HG02981 (cell line): Measurements from ENCODE around the gene PHC1.
A peak's percentile ranks its signal among the peaks of the same experiment; 100 is the strongest.
"Not testable (repeated sequence)": the region's sequence is repeated elsewhere in the genome, so short reads cannot be mapped to it uniquely, and the experiment has no call there.

Source experiments
- ATAC-seq: cut with Tn5 transposase; IDR thresholded peaks from one replicate; pipeline ENCODE4 v1.9.1; 2021; ENCODE audit warnings: mild to moderate bottlenecking, moderate library complexity; ENCODE audit not compliant: unreplicated experiment

PHC1 gene

DNA sequence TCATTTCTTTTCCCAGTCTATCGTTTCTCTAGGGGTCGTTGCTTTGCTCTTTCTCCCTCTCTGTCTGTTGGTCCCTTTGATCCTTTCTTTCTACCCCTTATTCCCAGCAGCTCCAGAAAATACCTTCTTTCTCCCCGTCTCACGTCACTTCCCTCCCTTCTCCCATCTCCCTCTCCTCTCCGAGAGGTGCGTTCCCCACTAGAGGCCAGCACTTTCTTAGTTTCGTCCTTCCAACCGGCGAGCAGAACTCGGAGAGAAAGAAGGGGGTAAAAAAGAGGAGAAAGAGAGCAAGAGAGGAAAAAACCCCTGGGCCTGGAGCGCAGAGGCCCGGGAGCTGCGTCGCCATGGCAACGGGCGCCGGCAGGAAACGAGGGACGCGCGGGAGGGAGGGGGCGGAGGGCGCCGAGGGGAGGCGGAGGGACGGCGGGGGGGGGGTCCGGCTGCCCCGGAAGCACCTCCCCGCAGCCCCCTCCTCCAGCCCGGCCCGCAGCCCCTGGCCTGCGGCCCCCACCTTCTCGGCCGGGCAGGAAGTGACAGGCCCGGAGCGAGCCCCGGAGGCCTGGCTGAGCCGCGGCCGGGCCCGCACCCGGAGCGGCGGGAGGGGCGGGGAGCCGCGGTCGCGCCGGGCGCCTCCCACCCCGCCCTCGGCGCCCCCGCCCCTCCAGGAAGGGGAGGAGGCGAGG lies at the start of gene PHC1:
PHC1 (plus strand) TSS at position 477 of the 683 bp plus-strand sequence. CDS start 3,169 bp downstream, outside the sequence.
- ATAC-seq, result peak; percentile 60

DNA sequence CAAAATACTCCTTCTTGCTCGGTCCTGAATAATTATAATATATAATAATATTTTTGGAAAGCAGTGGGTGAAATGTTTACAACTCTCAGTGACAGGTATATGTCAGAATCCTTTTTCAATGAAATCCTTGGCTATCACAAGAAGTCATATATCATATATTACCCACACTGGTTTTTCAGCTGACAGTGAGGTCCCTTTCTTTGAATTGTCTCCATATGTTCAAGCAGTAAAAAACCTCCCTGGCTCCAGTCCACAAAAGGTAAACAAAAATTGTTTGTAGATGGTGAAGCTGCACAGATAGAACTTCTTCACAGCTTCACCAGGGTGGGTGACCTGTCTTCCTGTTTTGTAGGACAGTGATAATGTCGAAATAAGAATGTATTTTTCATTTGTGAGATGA lies 47.9 kb upstream of the PHC1 start:
- no peak for ATAC-seq

DNA sequence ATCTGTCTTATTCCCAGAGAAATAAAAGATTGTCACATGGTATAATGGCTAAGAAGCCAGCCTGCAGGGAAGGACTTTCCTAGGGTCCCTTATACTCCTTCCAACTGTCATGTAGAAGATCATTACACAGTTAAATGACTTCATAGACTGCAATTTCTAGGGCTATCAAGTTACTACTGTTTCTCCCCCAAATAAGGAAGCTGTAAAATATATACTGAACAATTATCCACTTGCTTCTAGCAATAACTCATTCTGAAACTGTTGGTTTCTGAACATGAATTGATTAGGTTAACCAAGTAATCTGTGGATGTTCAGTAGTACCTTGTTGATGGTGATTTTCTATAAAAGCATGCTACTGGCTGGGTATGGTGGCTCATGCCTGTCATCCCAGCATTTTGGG lies 47.3 kb upstream of the PHC1 start:
- no peak for ATAC-seq

DNA sequence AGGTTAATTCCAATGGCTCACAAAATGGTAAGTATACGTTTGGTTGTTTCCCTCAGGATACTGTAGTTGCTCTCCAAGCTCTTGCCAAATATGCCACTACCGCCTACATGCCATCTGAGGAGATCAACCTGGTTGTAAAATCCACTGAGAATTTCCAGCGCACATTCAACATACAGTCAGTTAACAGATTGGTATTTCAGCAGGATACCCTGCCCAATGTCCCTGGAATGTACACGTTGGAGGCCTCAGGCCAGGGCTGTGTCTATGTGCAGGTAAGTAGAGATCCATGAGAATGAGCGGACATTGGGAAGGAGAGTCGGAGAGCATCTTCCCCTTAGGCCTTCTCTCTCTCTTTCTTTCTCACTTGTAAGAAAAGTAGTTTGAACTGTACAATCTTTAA lies 46.5 kb upstream of the PHC1 start:
- ATAC-seq, result no peak

DNA sequence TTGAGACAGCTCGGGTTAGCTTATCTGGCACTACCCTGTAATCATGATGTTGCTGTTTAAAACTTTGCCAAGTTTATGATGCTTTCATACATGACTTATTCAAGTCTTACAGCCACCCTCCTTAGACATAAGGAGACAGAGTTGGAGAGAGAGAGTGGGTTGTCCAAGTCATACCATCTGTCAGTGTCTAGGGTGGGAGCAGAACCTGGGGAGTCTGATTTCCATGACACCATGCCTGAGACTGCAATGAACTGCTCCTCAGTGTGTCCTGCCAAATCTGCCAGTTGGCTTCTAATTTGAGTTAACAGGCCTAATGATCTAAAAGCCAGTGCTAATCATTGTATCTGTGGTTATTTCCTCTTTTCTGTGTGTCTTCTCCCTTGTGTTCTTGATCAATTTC lies 43.7 kb upstream of the PHC1 start:
- no peak for ATAC-seq

DNA sequence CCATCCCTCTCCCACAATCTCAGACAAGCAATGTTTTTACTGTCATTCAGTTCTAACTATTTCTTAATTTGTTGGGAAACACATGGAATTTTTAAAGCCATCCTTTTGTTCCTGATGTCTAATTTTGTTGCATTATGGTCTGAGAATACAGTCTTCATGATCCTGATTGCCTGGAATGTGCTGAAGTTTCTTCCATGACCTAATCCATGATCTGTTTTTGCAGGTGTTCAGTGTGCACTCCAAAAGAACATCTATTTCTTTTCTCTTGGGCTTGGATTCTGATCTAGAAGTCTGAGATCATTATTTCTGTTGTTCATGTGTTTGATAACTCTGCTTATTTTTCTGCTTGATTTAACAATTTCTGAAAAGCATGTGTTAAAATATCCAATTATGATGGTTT lies 43.2 kb upstream of the PHC1 start:
- ATAC-seq, result no peak

DNA sequence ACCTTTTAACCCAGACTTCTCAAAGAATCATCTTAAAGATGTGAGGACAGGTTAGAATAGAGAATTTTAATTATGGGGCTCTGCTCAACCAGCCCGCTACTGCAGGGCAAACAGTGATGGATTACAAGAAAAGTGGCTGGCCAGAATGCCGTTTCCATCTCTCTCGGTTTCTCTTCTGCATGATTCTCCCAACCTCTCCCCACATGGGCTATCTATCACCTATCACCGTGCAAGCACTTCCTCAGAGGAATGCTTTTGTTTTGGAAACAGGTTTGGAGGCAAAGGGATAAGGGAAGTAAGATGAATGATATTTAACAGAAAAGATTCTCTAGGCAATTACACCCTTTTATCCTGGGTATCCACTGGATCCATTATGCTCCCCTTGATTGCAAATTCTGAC lies 37.4 kb upstream of the PHC1 start:
- ATAC-seq, result no peak

DNA sequence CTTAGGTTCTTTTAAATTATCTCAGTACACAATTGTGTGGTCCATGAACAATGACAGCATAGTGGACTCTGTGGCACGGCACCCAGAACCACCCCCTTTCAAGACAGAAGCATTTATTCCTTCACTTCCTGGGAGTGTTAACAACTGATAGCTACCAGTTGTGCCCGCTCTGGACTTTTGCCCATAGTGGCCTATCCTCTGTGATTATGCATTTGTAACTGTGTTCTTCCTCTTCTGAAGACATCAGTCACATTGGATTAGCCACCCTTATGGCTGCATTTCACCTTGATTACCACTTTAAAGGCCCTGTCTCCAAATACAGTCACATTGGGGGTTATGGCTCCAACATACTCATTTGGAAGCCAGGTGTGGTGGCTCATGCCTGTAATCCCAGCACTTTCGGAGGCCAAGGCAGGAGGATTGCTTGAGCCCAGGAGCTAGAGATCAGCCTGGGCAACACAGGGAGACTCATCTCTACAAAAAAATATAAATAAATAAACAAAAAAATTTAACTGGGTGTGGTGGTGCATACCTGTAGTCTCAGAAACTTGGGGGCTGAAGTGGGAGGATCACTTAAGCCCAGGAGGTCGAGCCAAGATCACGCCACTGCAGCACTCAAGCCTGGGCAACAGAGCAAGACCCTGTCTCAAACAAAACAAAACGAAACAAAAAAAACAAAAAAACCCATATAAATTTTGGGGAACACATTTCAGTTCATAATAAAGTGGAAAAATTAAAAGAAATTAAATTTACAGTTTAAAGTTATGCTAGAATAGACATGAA lies 27.6 kb upstream of the PHC1 start:
- ATAC-seq, result no peak

DNA sequence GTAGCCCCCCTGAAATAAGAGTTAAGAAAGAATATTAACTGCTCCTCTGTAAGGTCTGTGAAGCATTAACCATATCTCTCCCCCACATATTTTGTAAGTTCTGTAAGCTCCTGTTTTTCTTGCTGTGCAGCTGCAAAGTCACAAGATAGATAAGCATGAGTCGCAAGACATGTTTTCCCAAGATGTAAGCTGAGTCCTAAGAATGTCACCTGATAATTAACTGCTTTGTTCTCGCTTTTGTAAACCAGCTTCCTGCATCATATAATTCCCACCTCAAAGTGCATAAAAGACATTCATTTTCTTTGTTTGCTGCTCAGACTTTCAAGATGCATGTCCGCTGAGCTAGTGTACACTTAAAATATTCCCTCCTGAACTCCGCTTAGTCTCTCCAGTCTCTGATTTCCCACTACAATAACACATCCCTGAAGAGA lies 27.0 kb upstream of the PHC1 start:
- no peak for ATAC-seq

DNA sequence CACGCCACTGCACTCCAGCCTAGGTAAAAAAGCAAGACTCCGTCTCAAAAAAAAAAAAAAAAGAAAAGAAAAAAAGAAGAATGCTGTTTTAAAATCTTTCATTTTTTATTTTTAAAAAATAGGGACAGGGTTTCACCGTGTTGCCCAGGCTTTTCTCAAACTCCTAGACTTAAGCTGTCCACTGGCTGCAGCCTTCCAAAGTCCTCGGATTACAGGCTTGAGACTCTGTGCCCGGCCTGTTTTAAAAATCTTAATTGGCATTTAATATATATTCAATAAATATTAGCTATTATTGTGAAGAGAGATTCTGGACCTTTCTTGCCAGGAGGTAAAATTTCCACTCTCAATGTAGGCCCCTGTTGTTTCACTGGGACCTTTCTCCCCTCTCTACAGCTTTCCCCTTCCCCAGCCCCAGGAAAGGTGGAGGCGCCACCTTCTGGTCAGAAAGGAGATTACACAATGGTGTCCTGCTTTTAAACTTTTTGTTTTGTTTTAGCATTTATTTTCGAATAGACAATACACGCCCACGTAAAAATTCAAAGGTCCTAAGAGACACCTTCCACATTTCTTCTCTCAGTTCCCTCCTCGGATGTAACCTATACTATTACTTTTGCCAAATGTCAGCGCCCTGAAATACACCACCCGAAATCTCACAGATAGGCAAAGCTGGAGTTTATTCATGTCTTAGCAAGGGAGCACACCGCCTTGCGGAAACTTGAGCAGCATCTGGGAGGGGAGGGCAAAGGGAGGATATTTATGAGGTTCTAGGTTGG lies 23.8 kb upstream of the PHC1 start:
- no peak for ATAC-seq

DNA sequence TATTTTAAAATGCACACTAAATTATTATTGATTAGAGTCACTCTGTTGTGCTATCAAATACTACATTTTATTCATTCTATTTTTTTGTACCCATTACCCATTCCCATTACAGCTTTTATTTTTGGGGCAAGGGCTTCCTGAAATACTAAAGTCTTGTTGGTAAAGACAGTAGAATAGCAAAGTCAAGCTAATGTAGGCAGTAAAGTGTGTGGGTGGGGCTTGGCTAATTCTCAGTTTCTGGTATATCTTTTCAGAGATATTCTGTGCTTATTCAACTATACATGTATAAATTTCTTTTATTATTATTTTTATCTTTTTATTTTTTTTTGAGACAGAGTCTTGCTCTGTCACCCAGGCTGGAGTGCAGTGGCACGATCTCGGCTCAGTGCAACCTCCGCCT lies 22.3 kb upstream of the PHC1 start:
- no peak for ATAC-seq

DNA sequence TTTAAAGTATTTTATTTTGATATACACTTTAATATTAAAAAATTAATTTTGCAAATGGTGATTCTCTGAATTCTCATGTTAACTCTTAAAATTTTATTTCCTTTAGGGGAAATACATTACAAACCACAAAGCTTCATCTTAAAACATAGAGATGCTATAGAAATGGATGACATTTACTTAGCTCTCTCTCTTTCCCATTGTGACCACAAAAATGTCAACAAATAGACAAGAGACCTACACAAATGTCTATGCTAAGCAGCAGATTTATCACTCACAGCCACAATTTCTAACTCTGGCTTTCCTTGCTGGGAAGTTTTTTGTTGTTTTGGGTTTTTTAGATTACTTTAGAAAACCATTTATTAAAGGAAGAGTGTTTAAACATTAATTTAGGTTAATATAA lies 19.9 kb upstream of the PHC1 start:
- no peak for ATAC-seq

DNA sequence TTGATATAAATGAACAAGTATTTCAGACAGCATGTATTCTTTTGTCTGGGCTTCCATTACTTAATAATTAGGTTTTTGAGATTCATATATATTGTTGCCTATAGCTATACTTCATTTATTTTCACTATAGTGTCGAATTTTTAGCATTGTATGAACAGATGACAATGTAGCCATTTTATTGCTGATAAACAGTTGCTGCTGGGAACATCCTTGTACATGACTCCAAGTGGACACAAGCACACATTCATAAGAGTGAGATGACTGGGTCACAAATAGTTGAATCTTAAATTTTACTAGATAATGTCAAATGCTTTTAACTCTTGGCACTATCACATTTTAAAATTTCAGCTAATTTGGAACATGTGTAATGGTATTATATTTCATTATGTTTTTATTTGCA lies 19.3 kb upstream of the PHC1 start:
- no peak for ATAC-seq

DNA sequence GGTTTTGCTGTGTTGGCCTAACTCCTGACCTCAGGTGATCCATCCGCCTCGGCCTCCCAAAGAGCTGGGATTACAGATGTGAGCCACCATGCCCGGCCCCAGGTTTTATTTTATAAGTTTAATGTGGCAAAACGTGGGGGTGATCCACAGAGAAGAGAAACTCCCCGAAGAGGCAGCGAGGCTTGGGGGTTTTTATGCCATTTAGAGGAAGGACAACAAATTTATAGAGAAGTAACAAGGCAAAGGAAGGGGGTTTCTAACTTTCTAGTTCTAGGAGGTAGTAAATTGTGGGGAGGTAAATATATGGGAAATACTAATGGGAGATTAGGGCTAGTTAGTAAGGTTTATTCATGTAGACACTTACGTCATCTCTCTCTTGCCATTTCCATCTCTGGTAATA lies 17.2 kb upstream of the PHC1 start:
- ATAC-seq, result no peak

DNA sequence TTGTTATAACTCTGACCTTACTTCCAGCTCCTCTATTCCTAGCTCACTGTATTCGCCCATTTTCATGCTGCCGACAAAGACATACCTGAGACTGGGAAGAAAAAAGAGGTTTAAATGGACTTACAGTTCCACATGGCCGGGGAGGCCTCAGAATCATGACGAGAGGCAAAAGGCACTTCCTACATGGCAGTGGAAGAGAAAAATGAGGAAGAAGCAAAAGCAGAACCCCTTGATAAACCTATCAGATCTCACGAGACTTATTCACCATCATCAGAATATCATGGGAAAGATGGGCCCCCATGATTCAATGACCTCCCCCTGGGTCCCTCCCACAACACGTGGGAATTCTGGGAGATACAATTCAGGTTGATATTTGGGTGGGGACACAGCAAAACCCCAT lies 14.5 kb upstream of the PHC1 start:
- no peak for ATAC-seq

DNA sequence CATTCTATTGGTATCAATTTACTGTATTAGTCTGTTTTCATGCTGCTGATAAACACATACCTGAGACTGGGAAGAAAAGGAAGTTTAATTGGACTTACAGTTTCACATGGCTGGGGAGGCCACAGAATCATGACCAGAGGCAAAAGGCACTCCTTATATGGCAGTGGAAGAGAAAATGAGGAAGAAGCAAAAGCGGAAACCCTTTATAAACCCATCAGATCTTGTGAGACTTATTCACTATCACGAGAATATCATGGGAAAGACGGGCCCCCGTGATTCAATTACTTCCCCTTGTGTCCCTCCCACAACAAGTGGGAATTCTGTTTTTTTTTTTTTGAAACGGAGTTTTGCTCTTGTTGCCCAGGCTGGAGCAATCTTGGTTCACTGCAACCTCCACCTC lies 11.6 kb upstream of the PHC1 start:
- not testable (repeated sequence) for ATAC-seq

DNA sequence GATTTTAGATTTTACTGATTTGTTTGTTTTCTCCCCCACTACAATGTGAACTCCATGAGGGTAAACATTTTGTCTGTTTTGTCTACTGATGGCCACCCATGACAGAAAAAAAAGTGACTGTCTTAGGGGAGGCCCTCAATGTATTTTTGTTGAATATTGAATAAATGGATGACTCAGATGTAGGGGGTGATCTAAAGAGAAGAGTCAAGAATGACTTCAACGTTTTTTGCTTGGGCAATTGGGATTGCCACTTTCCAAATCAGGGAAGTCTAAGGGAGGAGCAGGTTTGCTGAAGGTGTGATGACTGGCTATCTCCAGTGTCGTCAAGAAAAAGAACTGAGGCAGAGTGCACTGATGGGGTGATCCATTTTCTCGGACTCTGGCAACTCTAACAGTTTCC lies 10.7 kb upstream of the PHC1 start:
- no peak for ATAC-seq

DNA sequence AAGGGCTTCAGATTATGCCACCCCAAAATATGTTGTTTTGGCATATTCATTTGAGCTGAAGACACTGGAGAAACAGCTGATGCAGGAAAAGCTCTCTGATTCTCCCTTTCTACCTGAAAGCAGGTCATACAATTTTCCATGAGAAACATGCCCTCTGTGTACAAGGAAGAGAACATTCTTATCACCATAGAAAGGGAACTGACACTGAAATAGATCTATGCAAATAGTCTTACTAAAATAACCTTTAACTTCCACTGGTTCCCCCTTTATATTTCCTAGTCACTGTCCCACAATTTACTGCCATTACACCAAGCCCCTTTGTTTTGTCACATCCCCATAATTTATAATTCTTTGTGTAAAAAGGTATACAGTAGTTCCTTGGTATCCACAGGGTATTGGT lies 9.6 kb upstream of the PHC1 start:
- ATAC-seq, result no peak

DNA sequence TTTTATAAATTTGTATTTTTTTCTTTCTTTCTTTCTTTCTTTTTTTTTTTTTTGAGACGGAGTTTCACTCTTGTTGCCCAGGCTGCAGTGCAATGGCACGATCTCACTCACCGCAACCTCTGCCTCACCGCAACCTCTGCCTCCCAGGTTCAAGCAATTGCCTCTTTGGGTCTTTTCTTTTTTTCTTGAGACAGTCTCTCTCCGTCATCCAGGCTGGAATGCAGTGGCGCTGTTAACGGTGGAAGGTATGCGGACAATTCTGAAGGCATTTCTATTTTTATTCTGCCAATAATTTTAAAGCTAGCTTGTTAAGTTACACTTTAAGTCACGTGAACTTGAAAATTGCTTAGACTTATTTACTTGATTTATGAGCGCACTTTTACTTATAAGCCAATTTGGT lies 8.8 kb upstream of the PHC1 start:
- no peak for ATAC-seq

DNA sequence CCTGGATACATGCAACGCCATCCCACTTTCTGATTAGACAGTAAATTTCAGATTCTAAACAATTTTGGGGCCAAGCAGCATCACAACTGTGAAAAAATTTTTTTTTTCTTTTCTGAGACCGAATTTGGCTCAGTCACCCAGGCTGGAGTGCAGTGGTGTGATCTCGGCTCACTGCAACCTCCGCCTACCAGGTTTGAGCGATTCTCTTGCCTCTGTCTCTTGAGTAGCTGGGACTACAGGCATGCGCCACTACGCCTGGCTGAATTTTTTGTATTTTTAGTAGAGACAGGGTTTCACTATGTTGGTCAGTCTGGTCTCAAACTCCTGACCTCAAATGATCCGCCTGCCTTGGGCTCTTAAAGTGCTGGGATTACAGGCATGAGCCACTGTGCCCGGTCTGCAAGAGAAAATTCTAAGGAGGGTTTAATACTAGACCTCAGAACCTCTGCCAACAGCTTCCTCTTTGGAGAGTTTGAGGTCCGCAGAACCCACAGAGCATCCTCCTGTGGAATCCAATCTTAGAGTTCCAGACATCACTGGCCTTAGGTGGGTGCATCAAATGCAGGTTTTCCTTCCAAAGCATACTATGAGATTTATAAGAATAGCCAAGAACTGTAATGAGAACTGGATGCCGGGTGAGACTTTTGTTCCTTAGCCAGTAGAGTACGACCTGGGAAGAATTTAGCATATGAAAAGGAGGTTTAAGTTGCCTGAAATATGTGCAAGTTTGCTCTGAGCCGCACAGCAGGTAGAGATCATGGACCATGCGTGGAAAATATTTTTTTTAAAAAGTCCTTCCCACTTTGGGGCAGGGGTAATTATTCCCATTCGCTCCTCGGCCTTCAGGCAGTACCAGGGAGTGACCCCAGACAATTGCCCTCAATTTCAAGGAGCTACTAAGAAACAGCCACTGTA lies 7.8 kb upstream of the PHC1 start:
- ATAC-seq, result no peak

DNA sequence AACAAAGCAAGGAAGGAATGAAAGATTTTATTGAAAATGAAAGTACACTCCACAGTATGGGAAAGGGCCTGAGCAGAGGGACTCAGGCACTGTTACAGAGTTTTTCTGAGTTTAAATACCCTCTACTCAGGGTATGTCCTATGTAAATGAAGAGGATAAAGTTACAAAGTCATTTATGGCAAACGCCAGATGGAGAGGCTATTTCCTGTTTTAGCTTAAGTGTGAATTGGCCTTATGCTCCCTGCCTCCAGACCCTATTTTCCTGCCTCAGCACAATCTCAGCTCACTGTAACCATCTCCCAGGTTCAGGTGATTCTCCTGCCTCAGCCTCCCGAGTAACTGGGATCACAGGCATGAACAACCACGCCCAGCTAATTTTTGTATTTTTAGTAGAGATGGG lies 6.8 kb upstream of the PHC1 start:
- ATAC-seq, result no peak
